Measurements from ENCODE around the gene CACNA1A. TPM values are rescaled to one million over a fixed set of nuclear protein-coding genes. Genes with fewer than 3 reads are reported as not detected.

The CACNA1A gene
- total and polyA plus RNA-seq, 2 of the 4 experiments (the other 2 are of a cell fraction), result 5.9 to 15.0 TPM

- ChIA-PET CTCF (no interaction called here), POLR2A (ENCODE audit: unreplicated experiment) (no interaction called here)
- no TSS peak for BruUV-seq (replicated peaks)
- TF ChIP-seq FOS (IDR thresholded peaks at IDR 0.05; ENCODE audit: low read depth, low read length) (no peak), MAZ (IDR thresholded peaks at IDR 0.05; ENCODE audit: borderline replicate concordance, low read depth, low read length) (no peak), CHD1 (IDR thresholded peaks at IDR 0.05; ENCODE audit: low read depth, low read length) (no peak), BHLHE40 (IDR thresholded peaks at IDR 0.05; ENCODE audit: low read depth, low read length) (no peak), ELK1 (IDR thresholded peaks at IDR 0.05; ENCODE audit: borderline replicate concordance, low read depth, low read length) (no peak), MAFK (IDR thresholded peaks at IDR 0.05; ENCODE audit: low read depth, low read length) (no peak), MXI1 (IDR thresholded peaks at IDR 0.05; ENCODE audit: borderline replicate concordance, low read depth, low read length) (no peak), RCOR1 (IDR thresholded peaks at IDR 0.05; ENCODE audit: insufficient replicate concordance, low read length) (no peak), NFE2L2 (IDR thresholded peaks at IDR 0.05; ENCODE audit: low read depth, low read length) (no peak), RAD21 (IDR thresholded peaks at IDR 0.05; ENCODE audit: low read length) (no peak), CEBPB (IDR thresholded peaks at IDR 0.05; ENCODE audit: low read depth, low read length) (no peak)
- TF ChIP-seq, protein P1, sequence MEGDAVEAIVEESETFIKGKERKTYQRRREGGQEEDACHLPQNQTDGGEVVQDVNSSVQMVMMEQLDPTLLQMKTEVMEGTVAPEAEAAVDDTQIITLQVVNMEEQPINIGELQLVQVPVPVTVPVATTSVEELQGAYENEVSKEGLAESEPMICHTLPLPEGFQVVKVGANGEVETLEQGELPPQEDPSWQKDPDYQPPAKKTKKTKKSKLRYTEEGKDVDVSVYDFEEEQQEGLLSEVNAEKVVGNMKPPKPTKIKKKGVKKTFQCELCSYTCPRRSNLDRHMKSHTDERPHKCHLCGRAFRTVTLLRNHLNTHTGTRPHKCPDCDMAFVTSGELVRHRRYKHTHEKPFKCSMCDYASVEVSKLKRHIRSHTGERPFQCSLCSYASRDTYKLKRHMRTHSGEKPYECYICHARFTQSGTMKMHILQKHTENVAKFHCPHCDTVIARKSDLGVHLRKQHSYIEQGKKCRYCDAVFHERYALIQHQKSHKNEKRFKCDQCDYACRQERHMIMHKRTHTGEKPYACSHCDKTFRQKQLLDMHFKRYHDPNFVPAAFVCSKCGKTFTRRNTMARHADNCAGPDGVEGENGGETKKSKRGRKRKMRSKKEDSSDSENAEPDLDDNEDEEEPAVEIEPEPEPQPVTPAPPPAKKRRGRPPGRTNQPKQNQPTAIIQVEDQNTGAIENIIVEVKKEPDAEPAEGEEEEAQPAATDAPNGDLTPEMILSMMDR (conservative IDR thresholded peaks at IDR 0.05; ENCODE audit: low read depth, low read length), result no peak
- H3K4me1 ChIP-seq (ENCODE audit: control insufficient read depth, insufficient read depth, low read length), result no peaks in the 10 kb centered on the region
- ATAC-seq (ENCODE audit: low read depth) (no peak), DNase-seq (no peak)
- H4K91ac ChIP-seq (ENCODE audit: insufficient read depth, low read depth, low read length), result no peak overlapping the region
- no peak overlapping the region for H2BK20ac ChIP-seq (ENCODE audit: low read depth, low read length)
- no peak overlapping the region for H4K5ac ChIP-seq (ENCODE audit: low read depth, low read length)
- no peak overlapping the region for H3K4me2 ChIP-seq (ENCODE audit: low read depth, low read length)
- no peak overlapping the region for H2BK15ac ChIP-seq (ENCODE audit: low read depth, low read length)
- dilution Hi-C loops (cut with HindIII; ENCODE audit: low sequenced_read_pairs, unreplicated experiment) (no loop called here), intact Hi-C loops (cut with micrococcal nuclease) (loop anchor here (10.0 kb wide), 1 partner anchor 53 kb away; no protein-coding TSS in a partner anchor), in situ Hi-C loops (cut with MboI; ENCODE audit: low sequenced_read_pairs) (no loop called here)
- H2AK9ac ChIP-seq (replicated peaks; ENCODE audit: low read depth, low read length, poor library complexity), result no peak overlapping the region
- no peaks in the 10 kb centered on the region for H3K79me1 ChIP-seq (ENCODE audit: low read depth in 1 of 2, low read length in 2 of 2)
- H3K27ac ChIP-seq (ENCODE audit: insufficient read depth, low read length), result no peak overlapping the region
- H2BK120ac ChIP-seq (ENCODE audit: low read depth, low read length), result no peak overlapping the region
- H3K14ac ChIP-seq (replicated peaks; ENCODE audit: low read depth, low read length), result no peak overlapping the region
- no peak overlapping the region for H2AK5ac ChIP-seq (ENCODE audit: low read depth, low read length)
- 73% methylated on average over 2 of the region's 12 CpGs; no CpG with 5 or more reads in 1 of the 2 experiments for WGBS, 2 experiments (ENCODE audit: extremely low coverage in 2 of 2, insufficient read length in 1 of 2)
- H3K4me3 ChIP-seq (ENCODE audit: insufficient read depth, low read depth, low read length), result no peak overlapping the region
- no peaks in the 10 kb centered on the region for H3K9me1 ChIP-seq (ENCODE audit: insufficient read depth, low read length)
- H4K8ac ChIP-seq (ENCODE audit: low read depth in 2 of 2, low read length in 2 of 2), result no peak overlapping the region
- no peak overlapping the region for H3K9ac ChIP-seq (ENCODE audit: low read depth, low read length)
- H3K36me3 ChIP-seq (ENCODE audit: control insufficient read depth, insufficient read depth, low read length), result no peaks in the 10 kb centered on the region
- H2BK5ac ChIP-seq (ENCODE audit: low read depth, low read length, poor library complexity, severe bottlenecking), result no peak overlapping the region
- H3K9me3 ChIP-seq (ENCODE audit: control insufficient read depth, insufficient read depth, low read length), result no peaks in the 10 kb centered on the region
- no peak overlapping the region for H3K18ac ChIP-seq (ENCODE audit: low read depth, low read length)
- H3K23ac ChIP-seq (ENCODE audit: low read depth, low read length), result no peak overlapping the region
- H3K27me3 ChIP-seq (ENCODE audit: control insufficient read depth, insufficient read depth, low read length), result no peaks in the 10 kb centered on the region
- H3K56ac ChIP-seq (ENCODE audit: extremely low read depth, insufficient read depth, low read length), result no peak overlapping the region
- no peak overlapping the region for H3K4ac ChIP-seq (ENCODE audit: low read depth, low read length)
- peaks cover 5% of the 10 kb centered on the region; the same call in 1 of the 2 replicates for H4K20me1 ChIP-seq (ENCODE audit: insufficient read depth, low read length)
- H2AFZ ChIP-seq (replicated peaks; ENCODE audit: low read length, poor library complexity), result no peak overlapping the region
These were observed 44.7 kb downstream of the CACNA1A start for GRCh38 chr19:13461536-13461935.

Measured in IMR-90 (cell line).